GM23248 (cell line): ENCODE data around the gene JCAD. TPM values are rescaled to one million over a fixed set of nuclear protein-coding genes. Genes with fewer than 3 reads are reported as not detected.

Experiments used
- DNase-seq: peaks from one replicate; pipeline ENCODE4 v3.0.0-alpha.2; 2015
- H2AFZ ChIP-seq: fragments of 200-600 bp; sonication (generic); 2 replicates; pipeline ENCODE4 v1.6.1; 2016; ENCODE audit warnings: antibody characterized with exemption
- H3F3A ChIP-seq: fragments of 200-600 bp; sonication (generic); 2 replicates; pipeline ENCODE4 v1.6.1; 2016; ENCODE audit warnings: mild to moderate bottlenecking, antibody characterized with exemption, mixed run types; ENCODE audit not compliant: insufficient read depth
- H3K27ac ChIP-seq: fragments of 200-600 bp; sonication (generic); 2 replicates; pipeline ENCODE4 v1.5.1; 2016; ENCODE audit warnings: mild to moderate bottlenecking
- H3K27me3 ChIP-seq: fragments of 200-600 bp; sonication (generic); replicated peaks from 2 replicates; pipeline ENCODE4 v1.6.1; 2016; ENCODE audit warnings: mild to moderate bottlenecking; ENCODE audit not compliant: insufficient read depth
- H3K36me3 ChIP-seq: fragments of 200-600 bp; sonication (generic); 2 replicates; pipeline ENCODE4 v1.6.1; 2016; ENCODE audit warnings: low read depth, mild to moderate bottlenecking
- H3K4me1 ChIP-seq: fragments of 200-600 bp; sonication (generic); 2 replicates; pipeline ENCODE4 v1.6.1; 2016; ENCODE audit warnings: mild to moderate bottlenecking; ENCODE audit not compliant: insufficient read depth
- H3K4me2 ChIP-seq: fragments of 200-600 bp; sonication (generic); one replicate; pipeline ENCODE4 v1.6.1; 2016; ENCODE audit warnings: mild to moderate bottlenecking; ENCODE audit not compliant: unreplicated experiment
- H3K4me3 ChIP-seq: fragments of 200-600 bp; sonication (generic); 2 replicates; pipeline ENCODE4 v1.5.1; 2016; ENCODE audit warnings: mild to moderate bottlenecking
- H3K79me2 ChIP-seq: fragments of 200-600 bp; sonication (generic); 2 replicates; pipeline ENCODE4 v1.6.1; 2016; ENCODE audit warnings: mild to moderate bottlenecking; ENCODE audit not compliant: insufficient read depth
- H3K9ac ChIP-seq: fragments of 200-600 bp; sonication (generic); 2 replicates; pipeline ENCODE4 v1.6.1; 2016; ENCODE audit warnings: mild to moderate bottlenecking
- H3K9me2 ChIP-seq: fragments of 200-600 bp; sonication (generic); 2 replicates; pipeline ENCODE4 v1.6.1; 2016; ENCODE audit warnings: mixed run types, mild to moderate bottlenecking, moderate library complexity; ENCODE audit not compliant: insufficient read depth
- H3K9me3 ChIP-seq: fragments of 200-600 bp; sonication (generic); one replicate; pipeline ENCODE4 v1.6.1; 2017; ENCODE audit warnings: low read depth
- H4K20me1 ChIP-seq: fragments of 200-600 bp; sonication (generic); 2 replicates; pipeline ENCODE4 v1.6.0; 2016; ENCODE audit not compliant: insufficient read depth
- EZH2 ChIP-seq: fragments of 200-600 bp; sonication (generic); IDR thresholded peaks from 2 replicates; pipeline ENCODE4 v1.6.1; 2018; ENCODE audit warnings: antibody characterized with exemption, mild to moderate bottlenecking; ENCODE audit not compliant: insufficient read depth, poor library complexity, severe bottlenecking
- EZH2phosphoT487 ChIP-seq: fragments of 200-600 bp; sonication (generic); IDR thresholded peaks from 2 replicates; pipeline ENCODE4 v1.6.1; 2018; ENCODE audit warnings: antibody characterized with exemption, moderate library complexity, mild to moderate bottlenecking, low read depth; ENCODE audit not compliant: insufficient read depth
- WGBS, 2 experiments: methylation state at CpG; one replicate each; pipeline ENCODE4 v1.1.6; 2015 to 2017; ENCODE audit warnings: low lambda C conversion rate in 2 of 2, low coverage in 1 of 2; ENCODE audit errors: missing lambda C conversion rate in 2 of 2; 5-methylcytosine and 5-hydroxymethylcytosine counted together
- in situ Hi-C: fragments of 300-500 bp; cut with MboI; formaldehyde crosslinking; loops from 2 replicates; pipeline ENCODE4 v1.15.0; 2020
- polyA plus RNA-seq: library from polyadenylated mRNA; unstranded; fragments of >200 nt; fragmentation: Nextera tagmentation; extraction: Ambion mirVana; gene quantifications from 2 replicates; pipeline ENCODE4 v1.2.1, GENCODE V29; 2016
- total RNA-seq: library from RNA; depleted of rRNA; stranded (reverse); fragments of >200 nt; shearing (Covaris generic); gene quantifications from 2 replicates; pipeline ENCODE4 v1.2.3, GENCODE V29; 2014

JCAD gene
- total and polyA plus RNA-seq, 2 experiments from 2014 or later, result 17.1 to 24.3 TPM

DNA sequence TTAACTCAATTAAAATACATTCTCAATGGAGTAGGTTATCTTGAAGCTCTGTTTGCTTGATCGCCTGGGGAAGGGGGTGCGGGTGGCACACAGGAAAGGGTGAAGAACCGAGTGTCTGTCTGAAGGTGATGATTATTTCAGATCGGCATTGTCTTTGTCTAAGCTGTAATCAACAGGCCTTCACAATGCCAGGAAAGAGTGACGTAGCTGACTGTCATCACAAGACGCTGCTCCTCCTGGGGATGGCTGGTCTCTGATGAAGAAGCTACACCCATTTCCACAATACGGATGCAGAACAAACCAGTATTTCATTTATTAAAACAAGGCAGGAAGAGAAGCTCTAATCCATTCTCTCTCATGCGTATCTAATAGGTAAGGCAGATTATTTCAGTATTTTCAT, 19.4 kb downstream of the JCAD start:
- H3K9me2 ChIP-seq, result no peaks in the 10 kb centered on the region
- H2AFZ ChIP-seq, result no peak overlapping the region
- H3K4me3 ChIP-seq, result no peak overlapping the region
- TF ChIP-seq EZH2 (no peak), EZH2phosphoT487 (no peak)
- in situ Hi-C loops, result no loop called here
- H3K9me3 ChIP-seq, result no peaks in the 10 kb centered on the region
- no peak overlapping the region for H3K4me2 ChIP-seq
- H4K20me1 ChIP-seq, result no peaks in the 10 kb centered on the region; the same call in 1 of the 2 replicates
- H3K9ac ChIP-seq, result no peak overlapping the region
- peaks cover 4% of the 10 kb centered on the region; the same call in 1 of the 2 replicates for H3K36me3 ChIP-seq
- no peak overlapping the region for H3K27ac ChIP-seq
- DNase-seq, result no peak
- H3K27me3 ChIP-seq, result no peaks in the 10 kb centered on the region
- H3K4me1 ChIP-seq, result no peaks in the 10 kb centered on the region
- peaks cover 22% of the 10 kb centered on the region for H3K79me2 ChIP-seq
- WGBS, 2 experiments, result 90 to 91% methylated on average over 8 of the region's 8 CpGs
- no peaks in the 10 kb centered on the region for H3F3A ChIP-seq

DNA sequence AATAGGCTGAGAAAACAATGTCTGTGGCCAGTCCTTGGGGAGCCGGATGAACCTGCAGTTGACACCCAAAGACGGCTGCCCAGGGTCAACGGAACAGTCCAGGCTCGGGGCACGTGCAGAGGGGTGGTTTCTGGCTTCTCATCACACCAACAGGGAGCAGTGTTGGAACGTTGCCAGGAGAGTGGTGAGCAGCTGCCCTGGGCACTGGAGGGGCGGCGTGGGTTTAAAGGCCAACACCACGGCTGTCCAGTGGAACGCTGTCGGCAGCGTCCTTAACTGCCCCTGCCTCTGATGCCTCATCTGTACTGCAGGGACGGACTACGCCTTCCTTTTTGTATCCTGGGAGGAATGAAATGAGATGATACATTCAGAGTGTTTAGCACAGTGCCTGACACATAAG, 19.8 kb downstream of the JCAD start:
- H3K9ac ChIP-seq, result no peak overlapping the region
- TF ChIP-seq EZH2 (no peak), EZH2phosphoT487 (no peak)
- H3K4me3 ChIP-seq, result no peak overlapping the region
- H3K36me3 ChIP-seq, result peaks cover 4% of the 10 kb centered on the region; the same call in 1 of the 2 replicates
- H4K20me1 ChIP-seq, result no peaks in the 10 kb centered on the region; the same call in 1 of the 2 replicates
- H3K4me1 ChIP-seq, result no peaks in the 10 kb centered on the region
- in situ Hi-C loops, result no loop called here
- no peak overlapping the region for H3K27ac ChIP-seq
- H2AFZ ChIP-seq, result no peak overlapping the region
- H3F3A ChIP-seq, result no peaks in the 10 kb centered on the region
- no peaks in the 10 kb centered on the region for H3K9me3 ChIP-seq
- no peaks in the 10 kb centered on the region for H3K9me2 ChIP-seq
- DNase-seq, result no peak
- WGBS, 2 experiments, result 90 to 93% methylated on average over 14 of the region's 14 CpGs
- H3K79me2 ChIP-seq, result peaks cover 21% of the 10 kb centered on the region; the same call in 1 of the 2 replicates
- no peak overlapping the region for H3K4me2 ChIP-seq
- no peaks in the 10 kb centered on the region for H3K27me3 ChIP-seq

DNA sequence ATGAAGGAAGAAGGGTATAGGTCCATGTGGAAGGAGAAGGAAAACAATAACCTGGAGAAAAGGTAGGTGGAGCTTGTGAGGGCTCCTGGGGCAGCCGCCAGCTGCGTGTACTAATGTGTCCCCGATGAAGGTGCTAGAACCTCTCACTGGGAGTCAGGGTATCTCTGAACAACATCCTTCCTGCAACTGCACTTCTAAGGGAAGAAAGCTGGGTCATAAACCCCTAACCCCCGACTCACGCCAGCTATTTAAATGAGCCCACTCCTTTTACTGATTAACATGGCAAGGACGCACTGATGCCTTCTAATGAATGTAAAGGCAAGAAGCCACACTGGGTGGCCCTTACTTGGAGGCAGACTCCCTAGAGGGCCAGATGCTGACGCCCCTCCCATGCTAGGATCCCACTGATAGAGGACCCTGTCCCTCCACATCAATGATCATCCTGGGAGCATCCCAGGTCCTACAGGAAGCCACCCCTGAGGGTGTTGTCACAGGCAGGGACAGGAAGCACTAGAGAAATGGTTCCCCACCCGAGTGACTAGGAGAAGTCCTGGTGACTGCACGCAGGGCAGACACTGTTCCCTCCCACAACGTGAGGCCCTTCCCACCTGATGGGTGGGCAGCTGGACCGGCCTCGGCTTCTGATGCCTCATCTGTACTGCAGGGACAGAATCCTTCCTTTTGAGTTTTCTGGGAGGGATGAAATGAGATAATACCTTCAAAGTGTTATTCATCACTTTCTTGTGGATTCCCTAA, 20.4 kb downstream of the JCAD start:
- H3K27me3 ChIP-seq, result no peaks in the 10 kb centered on the region
- no peaks in the 10 kb centered on the region for H3F3A ChIP-seq
- peaks cover 4% of the 10 kb centered on the region; the same call in 1 of the 2 replicates for H3K36me3 ChIP-seq
- H2AFZ ChIP-seq, result no peak overlapping the region
- H3K4me3 ChIP-seq, result no peak overlapping the region
- no peak for DNase-seq
- WGBS, 2 experiments, result 79 to 84% methylated on average over 12 of the region's 12 CpGs
- H4K20me1 ChIP-seq, result no peaks in the 10 kb centered on the region; the same call in 1 of the 2 replicates
- no peaks in the 10 kb centered on the region for H3K9me3 ChIP-seq
- in situ Hi-C loops, result no loop called here
- no peaks in the 10 kb centered on the region for H3K4me1 ChIP-seq
- H3K27ac ChIP-seq, result no peak overlapping the region
- TF ChIP-seq EZH2phosphoT487 (no peak), EZH2 (no peak)
- H3K9me2 ChIP-seq, result no peaks in the 10 kb centered on the region
- no peak overlapping the region for H3K9ac ChIP-seq
- peaks cover 21% of the 10 kb centered on the region; the same call in 1 of the 2 replicates for H3K79me2 ChIP-seq
- no peak overlapping the region for H3K4me2 ChIP-seq

- 58 to 63% methylated on average over 10 of the region's 10 CpGs for WGBS, 2 experiments
Measured at GRCh38 chr10:30037620-30038336, 21.6 kb downstream of the JCAD start.

More at GRCh38 chr10:30037620-30038336, 21.6 kb downstream of the JCAD start:
- no peaks in the 10 kb centered on the region for H3K27me3 ChIP-seq
- in situ Hi-C loops, result no loop called here
- H3K4me2 ChIP-seq, result no peak overlapping the region
- H2AFZ ChIP-seq, result no peak overlapping the region
- peaks cover 4% of the 10 kb centered on the region; the same call in 1 of the 2 replicates for H3K36me3 ChIP-seq
- no peak for DNase-seq
- H3F3A ChIP-seq, result no peaks in the 10 kb centered on the region
- H4K20me1 ChIP-seq, result no peaks in the 10 kb centered on the region; the same call in 1 of the 2 replicates
- no peak overlapping the region for H3K27ac ChIP-seq
- no peaks in the 10 kb centered on the region for H3K9me3 ChIP-seq
- H3K79me2 ChIP-seq, result peaks cover 16% of the 10 kb centered on the region; the same call in 1 of the 2 replicates
- H3K4me3 ChIP-seq, result no peak overlapping the region
- TF ChIP-seq EZH2phosphoT487, result no peak
- TF ChIP-seq EZH2, result no peak
- no peaks in the 10 kb centered on the region for H3K9me2 ChIP-seq
- H3K9ac ChIP-seq, result no peak overlapping the region
- no peaks in the 10 kb centered on the region for H3K4me1 ChIP-seq
